ENCODE results near the gene SMPD4.
"Not testable (repeated sequence)": the region's sequence is repeated elsewhere in the genome, so short reads cannot be mapped to it uniquely, and the experiment has no call there.

Gene SMPD4

DNA sequence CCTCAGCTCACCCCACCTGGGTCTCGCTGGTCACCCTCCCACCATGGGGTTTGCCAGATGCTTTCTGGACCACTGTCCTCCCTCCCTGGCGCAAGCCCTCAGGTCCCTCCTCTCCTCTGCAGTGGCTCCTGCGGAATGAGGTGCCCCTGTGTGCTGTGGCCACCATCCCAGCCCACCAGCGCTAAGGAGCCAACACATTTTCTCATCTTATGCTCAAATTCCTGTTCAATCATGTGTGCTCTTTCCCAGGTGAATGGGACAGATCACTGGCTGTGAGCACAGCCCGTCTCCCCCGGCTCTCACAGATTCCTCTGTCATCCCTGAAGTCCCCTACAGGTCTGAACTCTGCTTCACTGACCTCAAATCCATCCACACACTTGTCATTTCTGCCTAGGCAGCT, 21.3 kb downstream of the SMPD4 start:
- H3K27ac ChIP-seq (ENCODE audit: insufficient read depth, low read length, poor library complexity, severe bottlenecking) = no peak overlapping the region
- no peak for DNase-seq
- no peaks in the 10 kb centered on the region for H3K27me3 ChIP-seq (replicated peaks; ENCODE audit: control insufficient read depth, insufficient read depth, low read length, poor library complexity, severe bottlenecking)
- no peaks in the 10 kb centered on the region for H3K4me1 ChIP-seq (ENCODE audit: control insufficient read depth, insufficient read depth, low read length, poor library complexity, severe bottlenecking)
- H3K4me3 ChIP-seq (ENCODE audit: insufficient read depth, low read depth, low read length, poor library complexity, severe bottlenecking) = no peak overlapping the region
- peaks cover 17% of the 10 kb centered on the region for H3K36me3 ChIP-seq (ENCODE audit: control insufficient read depth, insufficient read depth, low read length)
- no peaks in the 10 kb centered on the region for H3K9me3 ChIP-seq (ENCODE audit: control insufficient read depth, low read length)

DNA sequence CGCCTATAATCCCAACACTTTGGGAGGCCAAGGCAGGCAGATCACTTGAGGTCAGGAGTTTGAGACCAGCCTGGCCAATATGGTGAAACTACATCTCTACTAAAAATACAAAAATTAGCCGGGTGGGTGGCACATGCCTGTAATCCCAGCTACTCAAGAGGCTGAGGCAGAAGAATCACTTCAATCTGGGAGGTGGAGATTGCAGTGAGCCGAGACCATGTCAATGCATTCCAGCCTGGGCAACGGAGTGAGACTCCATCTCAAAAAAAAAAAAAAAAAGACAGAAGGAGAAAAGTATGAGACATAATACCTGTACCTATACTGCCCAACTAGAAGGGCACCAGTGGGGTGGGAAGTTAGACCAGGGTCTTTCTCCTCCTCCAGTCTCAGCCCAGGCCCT, 22.0 kb downstream of the SMPD4 start:
- not testable (repeated sequence) for H3K27me3 ChIP-seq (replicated peaks; ENCODE audit: control insufficient read depth, insufficient read depth, low read length, poor library complexity, severe bottlenecking); H3K27ac ChIP-seq (ENCODE audit: insufficient read depth, low read length, poor library complexity, severe bottlenecking); H3K9me3 ChIP-seq (ENCODE audit: control insufficient read depth, low read length); H3K4me1 ChIP-seq (ENCODE audit: control insufficient read depth, insufficient read depth, low read length, poor library complexity, severe bottlenecking); DNase-seq; H3K4me3 ChIP-seq (ENCODE audit: insufficient read depth, low read depth, low read length, poor library complexity, severe bottlenecking)
- peaks cover 12% of the 10 kb centered on the region for H3K36me3 ChIP-seq (ENCODE audit: control insufficient read depth, insufficient read depth, low read length)

DNA sequence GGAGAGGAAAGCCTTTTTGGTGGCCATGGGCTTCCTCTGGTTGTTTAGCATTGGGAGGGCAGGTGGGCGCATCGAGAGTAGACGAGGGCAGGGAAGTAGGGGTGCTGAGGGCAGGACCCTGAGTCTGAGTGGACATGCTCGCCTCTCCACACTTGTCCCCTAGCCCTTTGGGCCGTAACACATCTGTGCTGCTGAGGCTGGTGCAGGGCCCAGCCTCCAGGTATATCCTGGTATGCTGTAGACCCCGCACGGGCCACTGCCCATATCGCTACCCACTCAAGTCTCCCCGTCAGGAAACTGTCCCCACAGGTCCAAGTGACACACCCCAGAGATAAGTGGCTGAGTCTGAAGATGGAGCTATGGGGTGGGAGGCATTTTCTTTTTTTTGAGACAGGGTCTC, 22.8 kb downstream of the SMPD4 start:
- H3K36me3 ChIP-seq (ENCODE audit: control insufficient read depth, insufficient read depth, low read length) = peaks cover 10% of the 10 kb centered on the region
- no peak overlapping the region for H3K4me3 ChIP-seq (ENCODE audit: insufficient read depth, low read depth, low read length, poor library complexity, severe bottlenecking)
- H3K27me3 ChIP-seq (replicated peaks; ENCODE audit: control insufficient read depth, insufficient read depth, low read length, poor library complexity, severe bottlenecking) = no peaks in the 10 kb centered on the region
- H3K9me3 ChIP-seq (ENCODE audit: control insufficient read depth, low read length) = no peaks in the 10 kb centered on the region
- no peaks in the 10 kb centered on the region for H3K4me1 ChIP-seq (ENCODE audit: control insufficient read depth, insufficient read depth, low read length, poor library complexity, severe bottlenecking)
- no peak for DNase-seq
- H3K27ac ChIP-seq (ENCODE audit: insufficient read depth, low read length, poor library complexity, severe bottlenecking) = no peak overlapping the region

DNA sequence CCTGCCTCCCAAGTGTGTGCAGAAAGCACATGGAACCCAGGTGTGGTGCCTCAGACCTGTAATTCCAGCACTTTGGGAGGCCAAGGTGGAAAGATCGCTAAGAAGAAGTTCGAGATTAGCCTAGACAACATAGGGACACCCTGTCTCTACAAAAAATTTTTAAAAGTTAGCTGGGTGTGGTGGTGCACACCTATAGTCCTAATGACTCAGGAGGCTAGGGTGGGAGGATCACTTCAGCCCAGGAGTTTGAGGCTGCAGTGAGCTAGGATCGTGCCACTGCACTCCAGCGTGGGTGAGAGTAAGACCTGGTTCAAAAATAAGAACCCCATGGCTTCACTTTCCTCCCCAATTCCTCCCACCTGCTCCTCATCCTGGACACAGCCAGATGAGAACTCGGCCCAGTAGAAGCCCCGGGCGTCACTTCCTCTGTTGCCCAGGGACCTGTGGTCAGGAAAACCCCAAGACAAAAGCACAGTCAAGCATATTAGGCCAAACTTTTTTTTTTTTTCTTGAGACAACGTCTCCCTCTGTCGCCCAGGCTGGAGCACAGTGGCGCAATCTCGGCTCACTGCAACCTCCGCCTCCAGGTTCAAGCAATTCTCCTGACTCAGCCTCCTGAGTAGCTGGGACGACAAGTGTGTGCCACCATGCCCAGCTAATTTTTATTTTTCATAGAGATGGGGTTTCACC, 23.4 kb downstream of the SMPD4 start:
- H3K27ac ChIP-seq (ENCODE audit: insufficient read depth, low read length, poor library complexity, severe bottlenecking); H3K4me1 ChIP-seq (ENCODE audit: control insufficient read depth, insufficient read depth, low read length, poor library complexity, severe bottlenecking); DNase-seq; H3K27me3 ChIP-seq (replicated peaks; ENCODE audit: control insufficient read depth, insufficient read depth, low read length, poor library complexity, severe bottlenecking); H3K4me3 ChIP-seq (ENCODE audit: insufficient read depth, low read depth, low read length, poor library complexity, severe bottlenecking); H3K9me3 ChIP-seq (ENCODE audit: control insufficient read depth, low read length): not testable (repeated sequence)
- peaks cover 13% of the 10 kb centered on the region for H3K36me3 ChIP-seq (ENCODE audit: control insufficient read depth, insufficient read depth, low read length)

DNA sequence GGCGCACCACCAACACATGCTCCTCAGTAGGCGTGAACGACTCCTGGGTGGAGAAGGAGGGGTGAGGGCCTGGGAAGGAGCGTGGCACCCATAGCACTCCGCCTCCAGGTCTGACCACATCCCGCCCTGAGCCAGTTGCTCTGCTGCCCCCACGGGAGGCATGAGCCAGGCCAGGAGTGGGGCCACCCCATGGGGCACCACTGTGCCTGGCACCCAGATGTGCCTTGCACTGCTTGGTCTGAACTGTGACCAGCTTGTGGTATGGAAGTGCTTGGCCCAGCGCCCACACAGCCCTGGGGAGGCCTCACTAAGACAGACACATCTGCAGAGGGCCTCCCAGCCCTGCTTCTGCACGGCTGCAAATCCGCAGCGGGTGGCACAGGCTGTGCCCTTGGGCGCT, 24.0 kb downstream of the SMPD4 start:
- not testable (repeated sequence) for DNase-seq; H3K9me3 ChIP-seq (ENCODE audit: control insufficient read depth, low read length); H3K27me3 ChIP-seq (replicated peaks; ENCODE audit: control insufficient read depth, insufficient read depth, low read length, poor library complexity, severe bottlenecking); H3K27ac ChIP-seq (ENCODE audit: insufficient read depth, low read length, poor library complexity, severe bottlenecking); H3K4me1 ChIP-seq (ENCODE audit: control insufficient read depth, insufficient read depth, low read length, poor library complexity, severe bottlenecking); H3K4me3 ChIP-seq (ENCODE audit: insufficient read depth, low read depth, low read length, poor library complexity, severe bottlenecking)
- H3K36me3 ChIP-seq (ENCODE audit: control insufficient read depth, insufficient read depth, low read length) = peaks cover 14% of the 10 kb centered on the region

DNA sequence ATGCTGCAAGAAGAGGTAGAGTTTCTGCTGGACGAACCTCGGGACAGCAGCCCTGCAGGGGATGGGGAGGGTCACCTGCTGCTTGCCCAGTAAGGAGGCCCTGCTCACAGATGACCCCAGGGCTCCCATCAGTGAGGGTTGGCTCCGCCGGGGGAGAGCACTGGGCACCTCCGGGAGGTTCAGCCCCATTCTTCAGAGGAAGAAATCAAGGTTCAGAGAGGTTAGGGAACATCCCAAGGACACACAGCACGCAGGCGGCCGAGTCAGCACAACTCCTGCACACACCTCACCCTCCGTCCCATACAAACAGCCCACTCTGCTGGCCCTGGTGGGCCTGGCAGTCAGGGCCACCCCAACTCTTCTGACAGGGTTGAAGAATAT, 24.8 kb downstream of the SMPD4 start:
- Histone ChIP-seq H3K4me1 (ENCODE audit: control insufficient read depth, insufficient read depth, low read length, poor library complexity, severe bottlenecking) (no peaks in the 10 kb centered on the region), H3K4me3 (ENCODE audit: insufficient read depth, low read depth, low read length, poor library complexity, severe bottlenecking) (no peak overlapping the region), H3K27me3 (replicated peaks; ENCODE audit: control insufficient read depth, insufficient read depth, low read length, poor library complexity, severe bottlenecking) (no peaks in the 10 kb centered on the region), H3K36me3 (ENCODE audit: control insufficient read depth, insufficient read depth, low read length) (peaks cover 16% of the 10 kb centered on the region), H3K9me3 (ENCODE audit: control insufficient read depth, low read length) (no peaks in the 10 kb centered on the region), H3K27ac (ENCODE audit: insufficient read depth, low read length, poor library complexity, severe bottlenecking) (no peak overlapping the region)
- no peak for DNase-seq

DNA sequence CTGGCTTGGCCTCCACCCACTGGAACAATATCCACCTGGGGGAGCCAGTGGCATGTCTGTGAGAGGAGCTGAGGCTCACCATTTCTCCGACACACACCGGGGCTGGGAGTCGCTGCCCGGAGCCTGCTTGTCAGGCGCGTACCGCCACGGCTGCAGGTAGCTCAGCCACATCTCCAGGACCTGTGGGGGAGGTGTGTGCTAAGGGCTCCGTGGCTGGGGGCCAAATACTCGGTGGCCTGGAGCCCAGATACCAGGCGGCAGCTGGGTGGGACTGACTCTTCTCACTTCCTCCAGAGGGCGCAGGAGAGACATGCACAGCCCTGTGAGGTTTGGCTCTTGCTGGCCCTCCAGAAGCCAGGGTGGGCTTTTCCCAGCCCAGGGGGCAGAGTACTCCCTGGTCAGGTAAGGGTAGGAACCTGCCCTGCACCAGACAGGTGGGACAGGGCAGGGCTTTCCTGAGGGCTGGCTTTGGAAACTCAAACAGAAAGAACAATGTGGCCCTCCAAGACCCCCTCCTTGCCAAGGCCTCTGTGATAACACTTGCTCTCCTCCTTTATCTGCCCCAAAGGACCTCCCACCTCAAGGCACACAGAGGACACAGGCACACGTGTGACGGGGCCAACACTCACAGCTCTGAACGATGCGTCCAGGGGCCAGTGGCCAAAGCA, 25.3 kb downstream of the SMPD4 start:
- not testable (repeated sequence) for H3K27me3 ChIP-seq (replicated peaks; ENCODE audit: control insufficient read depth, insufficient read depth, low read length, poor library complexity, severe bottlenecking); H3K27ac ChIP-seq (ENCODE audit: insufficient read depth, low read length, poor library complexity, severe bottlenecking); H3K4me1 ChIP-seq (ENCODE audit: control insufficient read depth, insufficient read depth, low read length, poor library complexity, severe bottlenecking); H3K4me3 ChIP-seq (ENCODE audit: insufficient read depth, low read depth, low read length, poor library complexity, severe bottlenecking); H3K9me3 ChIP-seq (ENCODE audit: control insufficient read depth, low read length); DNase-seq
- H3K36me3 ChIP-seq (ENCODE audit: control insufficient read depth, insufficient read depth, low read length) = peaks cover 16% of the 10 kb centered on the region

DNA sequence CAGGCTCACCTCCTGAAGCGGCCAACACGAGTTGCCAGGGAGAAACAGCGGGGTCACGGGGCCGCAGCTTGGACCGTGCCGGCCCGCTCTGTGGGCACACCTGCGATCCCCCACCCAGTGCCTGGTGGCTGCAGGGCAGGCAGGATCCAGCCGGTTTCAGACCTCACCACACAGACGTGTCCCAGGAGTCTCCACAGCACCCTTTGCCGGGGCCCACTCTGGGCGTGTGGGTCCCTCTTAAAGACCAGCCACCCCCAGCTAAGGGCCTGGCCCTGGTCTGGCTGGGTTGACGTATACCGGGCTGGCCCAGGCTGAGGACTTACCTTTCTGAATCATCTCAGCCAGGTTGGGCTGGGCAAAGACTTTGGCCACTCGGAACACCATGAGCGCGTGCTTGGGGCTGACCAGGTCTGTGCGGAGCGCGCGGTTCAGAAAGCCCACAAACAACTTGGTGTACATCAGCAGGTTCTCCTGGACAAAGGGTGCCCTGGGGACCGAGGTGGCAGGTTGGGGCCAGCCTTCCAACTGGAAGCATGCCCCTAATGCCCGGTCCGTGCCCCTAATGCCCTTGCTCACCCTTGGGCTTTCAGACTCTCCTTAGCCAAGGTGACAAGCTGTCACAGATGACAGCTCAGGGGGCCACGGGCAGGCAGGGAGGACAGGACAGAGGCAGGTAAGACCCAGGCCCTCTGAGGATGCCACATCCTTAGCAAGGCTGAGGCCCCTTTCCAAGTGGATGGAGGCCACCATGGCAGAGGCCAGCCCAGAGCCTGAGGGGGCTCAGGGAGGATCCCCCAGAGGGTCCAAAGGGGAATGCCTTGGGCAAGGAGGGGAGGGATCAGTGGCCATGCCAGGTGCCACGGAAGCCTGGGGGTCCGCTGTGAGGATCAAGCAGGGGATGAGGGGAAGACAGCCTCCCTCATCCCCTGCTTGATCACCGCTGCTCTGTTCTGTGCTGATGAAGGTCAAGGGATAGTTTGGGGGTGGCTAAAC, 26.3 kb downstream of the SMPD4 start:
- Histone ChIP-seq H3K4me1 (ENCODE audit: control insufficient read depth, insufficient read depth, low read length, poor library complexity, severe bottlenecking) (no peaks in the 10 kb centered on the region), H3K27me3 (replicated peaks; ENCODE audit: control insufficient read depth, insufficient read depth, low read length, poor library complexity, severe bottlenecking) (no peaks in the 10 kb centered on the region), H3K4me3 (ENCODE audit: insufficient read depth, low read depth, low read length, poor library complexity, severe bottlenecking) (no peak overlapping the region), H3K36me3 (ENCODE audit: control insufficient read depth, insufficient read depth, low read length) (peaks cover 16% of the 10 kb centered on the region), H3K9me3 (ENCODE audit: control insufficient read depth, low read length) (no peaks in the 10 kb centered on the region), H3K27ac (ENCODE audit: insufficient read depth, low read length, poor library complexity, severe bottlenecking) (no peak overlapping the region)
- no peak for DNase-seq

DNA sequence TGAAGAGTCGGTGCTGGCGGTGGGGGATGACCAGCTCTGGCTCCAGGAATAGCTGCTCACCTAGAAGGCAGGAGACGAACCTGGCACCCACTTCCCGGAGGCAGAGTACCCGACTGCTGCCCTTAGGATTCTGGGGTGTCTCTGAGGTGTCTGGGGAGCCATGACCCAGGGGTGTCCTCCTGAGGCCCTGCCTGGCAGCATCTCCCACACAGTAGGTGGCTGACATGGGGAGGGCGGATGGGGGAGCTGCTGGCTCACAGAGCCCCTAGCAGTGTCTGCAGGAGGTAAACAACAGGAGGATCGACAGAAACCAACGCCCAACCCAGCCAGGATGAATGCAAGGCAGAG, 27.0 kb downstream of the SMPD4 start:
- H3K27me3 ChIP-seq (replicated peaks; ENCODE audit: control insufficient read depth, insufficient read depth, low read length, poor library complexity, severe bottlenecking); H3K4me3 ChIP-seq (ENCODE audit: insufficient read depth, low read depth, low read length, poor library complexity, severe bottlenecking); H3K4me1 ChIP-seq (ENCODE audit: control insufficient read depth, insufficient read depth, low read length, poor library complexity, severe bottlenecking); H3K27ac ChIP-seq (ENCODE audit: insufficient read depth, low read length, poor library complexity, severe bottlenecking); DNase-seq; H3K9me3 ChIP-seq (ENCODE audit: control insufficient read depth, low read length): not testable (repeated sequence)
- H3K36me3 ChIP-seq (ENCODE audit: control insufficient read depth, insufficient read depth, low read length) = peaks cover 16% of the 10 kb centered on the region
